ENCODE measurements around the gene SUPV3L1. TPM values are rescaled to one million over a fixed set of nuclear protein-coding genes. Genes with fewer than 3 reads are reported as not detected.
"Not testable (repeated sequence)": the region's sequence is repeated elsewhere in the genome, so short reads cannot be mapped to it uniquely, and the experiment has no call there.

SUPV3L1 gene
- 10 to 100 TPM; 53.6 TPM for total RNA-seq

GRCh38 chr10:69179743-69180524 lies at the start of gene SUPV3L1:
Gene SUPV3L1, plus strand, starts transcription at chr10:69180234. Its CDS starts 58 bp downstream, at chr10:69180292.
- POLR2A ChIA-PET, result interaction anchor here (1.4 kb wide), 1 partner anchor 43 kb away, joined by 3 read pairs; no protein-coding TSS in a partner anchor

GRCh38 chr10:69130251-69130650 lies 49.8 kb upstream of the SUPV3L1 start:
- POLR2A ChIA-PET, result no interaction called here

More at GRCh38 chr10:69179743-69180524, at the start of gene SUPV3L1:
- CTCF ChIA-PET, result no interaction called here

GRCh38 chr10:69139961-69140360 lies 40.1 kb upstream of the SUPV3L1 start:
- ChIA-PET CTCF (interaction anchor here (0.7 to 0.8 kb wide), 2 partner anchors 15 to 227 kb away, joined by 3 read pairs; no protein-coding TSS in a partner anchor), POLR2A (no interaction called here)

More at GRCh38 chr10:69130251-69130650, 49.8 kb upstream of the SUPV3L1 start:
- CTCF ChIA-PET, result no interaction called here

GRCh38 chr10:69141304-69141703 lies 38.7 kb upstream of the SUPV3L1 start:
- CTCF ChIA-PET, result interaction anchor here (0.7 kb wide), 1 partner anchor 230 kb away, joined by 3 read pairs; no protein-coding TSS in a partner anchor
- POLR2A ChIA-PET, result no interaction called here

GRCh38 chr10:69142074-69142473 lies 38.0 kb upstream of the SUPV3L1 start:
- CTCF ChIA-PET, result interaction anchor here (0.7 kb wide), 1 partner anchor 229 kb away, joined by 3 read pairs; no protein-coding TSS in a partner anchor
- POLR2A ChIA-PET, result not testable (repeated sequence)

- ChIA-PET CTCF (no interaction called here), POLR2A (no interaction called here)
Observed at GRCh38 chr10:69142983-69143382, 37.1 kb upstream of the SUPV3L1 start.

GRCh38 chr10:69145329-69145728 lies 34.7 kb upstream of the SUPV3L1 start:
- CTCF ChIA-PET, result no interaction called here
- POLR2A ChIA-PET, result no interaction called here

- POLR2A ChIA-PET, result no interaction called here
- CTCF ChIA-PET, result no interaction called here
Observed at GRCh38 chr10:69145864-69146263, 34.2 kb upstream of the SUPV3L1 start.

GRCh38 chr10:69146759-69147158 lies 33.3 kb upstream of the SUPV3L1 start:
- POLR2A ChIA-PET, result no interaction called here

GRCh38 chr10:69151984-69152383 lies 28.1 kb upstream of the SUPV3L1 start:
- ChIA-PET CTCF (interaction anchor here (0.8 kb wide), 1 partner anchor 94 kb away, joined by 3 read pairs; no protein-coding TSS in a partner anchor), POLR2A (no interaction called here)

More at GRCh38 chr10:69146759-69147158, 33.3 kb upstream of the SUPV3L1 start:
- CTCF ChIA-PET, result no interaction called here

- POLR2A ChIA-PET, result interaction anchor here (0.6 kb wide), 1 partner anchor 51 kb away, joined by 3 read pairs; no protein-coding TSS in a partner anchor
- CTCF ChIA-PET, result no interaction called here
Observed at GRCh38 chr10:69153227-69153626, 26.8 kb upstream of the SUPV3L1 start.

GRCh38 chr10:69160809-69161241 lies 19.2 kb upstream of the SUPV3L1 start:
- ChIA-PET POLR2A (interaction anchor here (0.6 kb wide), 1 partner anchor 426 kb away, joined by 3 read pairs; no protein-coding TSS in a partner anchor), CTCF (no interaction called here)

GRCh38 chr10:69168493-69168892 lies 11.5 kb upstream of the SUPV3L1 start:
- CTCF ChIA-PET, result no interaction called here
- POLR2A ChIA-PET, result no interaction called here

GRCh38 chr10:69172241-69172982 lies 7.6 kb upstream of the SUPV3L1 start:
- ChIA-PET CTCF (no interaction called here), POLR2A (no interaction called here)

- POLR2A ChIA-PET, CTCF ChIA-PET: not testable (repeated sequence)
Observed at GRCh38 chr10:69175326-69175725, 4.7 kb upstream of the SUPV3L1 start.

- CTCF ChIA-PET, result no interaction called here
- POLR2A ChIA-PET, result no interaction called here
Observed at GRCh38 chr10:69176823-69177222, 3.2 kb upstream of the SUPV3L1 start.

GRCh38 chr10:69179089-69179742 lies 818 bp upstream of the SUPV3L1 start:
- CTCF ChIA-PET, result no interaction called here
- POLR2A ChIA-PET, result interaction anchor here (1.4 kb wide), 1 partner anchor 43 kb away, joined by 3 read pairs; no protein-coding TSS in a partner anchor

- CTCF ChIA-PET, result no interaction called here
- POLR2A ChIA-PET, result interaction anchor here (1.4 kb wide), 1 partner anchor 42 kb away, joined by 3 read pairs; no protein-coding TSS in a partner anchor
Observed at GRCh38 chr10:69180525-69181204, 631 bp downstream of the SUPV3L1 start.

- ChIA-PET CTCF (no interaction called here), POLR2A (no interaction called here)
Observed at GRCh38 chr10:69181433-69181832, 1.4 kb downstream of the SUPV3L1 start.

All from activated CD8-positive, alpha-beta memory T cell treated with anti-CD3 and anti-CD28 coated beads for 36 hours (primary cell).